Femur (tissue), 1 donor: ENCODE results near the gene MESP2.
A peak's percentile ranks its signal among the peaks of the same experiment; 100 is the strongest.

Experiments used
- DNase-seq: peaks from one replicate; pipeline ENCODE4 v3.0.0-alpha.2; 2017

The MESP2 gene

GRCh38 chr15:89756897-89757296 lies 19.2 kb upstream of the MESP2 start:
- no peak for DNase-seq

GRCh38 chr15:89758283-89758682 lies 17.8 kb upstream of the MESP2 start:
- DNase-seq: no peak

- no peak for DNase-seq
Measured at GRCh38 chr15:89758981-89759380, 17.2 kb upstream of the MESP2 start.

GRCh38 chr15:89759835-89760234 lies 16.3 kb upstream of the MESP2 start:
- no peak for DNase-seq

- peak; percentile 83 for DNase-seq
Measured at GRCh38 chr15:89760303-89761008, 15.7 kb upstream of the MESP2 start.

- DNase-seq: no peak
Measured at GRCh38 chr15:89761009-89761831, 14.9 kb upstream of the MESP2 start.

- DNase-seq: no peak
Measured at GRCh38 chr15:89761929-89762328, 14.2 kb upstream of the MESP2 start.

- DNase-seq: no peak
Measured at GRCh38 chr15:89765694-89766093, 10.4 kb upstream of the MESP2 start.

- DNase-seq: no peak
Measured at GRCh38 chr15:89766357-89767311, 9.5 kb upstream of the MESP2 start.

- DNase-seq: no peak
Measured at GRCh38 chr15:89767411-89767915, 8.7 kb upstream of the MESP2 start.

GRCh38 chr15:89768071-89768500 lies 8.0 kb upstream of the MESP2 start:
- DNase-seq: no peak

- no peak for DNase-seq
Measured at GRCh38 chr15:89769366-89769765, 6.8 kb upstream of the MESP2 start.

GRCh38 chr15:89770041-89770440 lies 6.1 kb upstream of the MESP2 start:
- no peak for DNase-seq

- no peak for DNase-seq
Measured at GRCh38 chr15:89772932-89773583, 3.1 kb upstream of the MESP2 start.

GRCh38 chr15:89774492-89774891 lies 1.6 kb upstream of the MESP2 start:
- DNase-seq: no peak

- no peak for DNase-seq
Measured at GRCh38 chr15:89775815-89776214, 317 bp upstream of the MESP2 start.

- DNase-seq: no peak
Measured at GRCh38 chr15:89777073-89777751, 1.1 kb downstream of the MESP2 start.

GRCh38 chr15:89777782-89778380 lies 1.7 kb downstream of the MESP2 start:
- DNase-seq: no peak

GRCh38 chr15:89778861-89779260 lies 2.7 kb downstream of the MESP2 start:
- DNase-seq: no peak

- DNase-seq: no peak
Measured at GRCh38 chr15:89780601-89781000, 4.5 kb downstream of the MESP2 start.

GRCh38 chr15:89781055-89781454 lies 4.9 kb downstream of the MESP2 start:
- DNase-seq: no peak
